ENCODE measurements around the gene ASB13. TPM values are rescaled to one million over a fixed set of nuclear protein-coding genes. Genes with fewer than 3 reads are reported as not detected.
A peak's percentile ranks its signal among the peaks of the same experiment; 100 is the strongest.

ASB13 gene
- total RNA-seq, 1 experiment from 2014 or later: 13.8 TPM

GRCh38 chr10:5590816-5591215, 75.6 kb downstream of the ASB13 start:
- Histone ChIP-seq H3K4ac (ENCODE audit: low read depth, low read length) (no peak overlapping the region), H3K27ac (ENCODE audit: insufficient read length, low read depth, low read length) (no peak overlapping the region), H2BK20ac (ENCODE audit: low read depth, low read length, poor library complexity, severe bottlenecking) (no peak overlapping the region), H4K8ac (replicated peaks; ENCODE audit: insufficient read length, low read depth, low read length) (no peak overlapping the region), H3K14ac (ENCODE audit: insufficient read depth, low read length) (no peak overlapping the region), H3K4me2 (ENCODE audit: insufficient read depth, insufficient read length, low read length) (no peak overlapping the region), H3K4me1 (ENCODE audit: insufficient read depth, low read length) (peaks cover 3% of the 10 kb centered on the region; the same call in 1 of the 2 replicates), H4K5ac (ENCODE audit: insufficient read length, low read depth, low read length) (no peak overlapping the region), H2AFZ (ENCODE audit: low read length) (no peak overlapping the region), H3K27me3 (ENCODE audit: insufficient read depth, low read length) (no peaks in the 10 kb centered on the region), H2BK5ac (ENCODE audit: insufficient read length, low read length) (no peak overlapping the region), H4K20me1 (ENCODE audit: control insufficient read depth, insufficient read depth, insufficient read length) (no peaks in the 10 kb centered on the region), H3K23me2 (ENCODE audit: insufficient read length, low read depth, low read length, poor library complexity, severe bottlenecking) (no peaks in the 10 kb centered on the region), H2BK120ac (ENCODE audit: low read depth, low read length, poor library complexity, severe bottlenecking) (no peak overlapping the region), H3T11ph (ENCODE audit: low read length) (no peak overlapping the region), H3K56ac (ENCODE audit: insufficient read length, low read depth, low read length) (no peak overlapping the region), H3K9me3 (ENCODE audit: control insufficient read depth, low read depth, low read length) (no peaks in the 10 kb centered on the region), H4K91ac (ENCODE audit: insufficient read length, low read depth, low read length) (no peak overlapping the region), H2BK12ac (ENCODE audit: insufficient read length, low read depth, low read length) (no peak overlapping the region), H3K79me2 (ENCODE audit: insufficient read depth, low read length) (no peaks in the 10 kb centered on the region), H3K9ac (ENCODE audit: extremely low read depth, insufficient read length, low read length) (no peak overlapping the region), H2BK15ac (ENCODE audit: low read depth, low read length) (no peak overlapping the region), H3K23ac (ENCODE audit: insufficient read length, low read depth, low read length) (no peak overlapping the region), H2AK5ac (ENCODE audit: insufficient read length, low read length) (no peak overlapping the region), H3K79me1 (ENCODE audit: insufficient read depth, low read depth, low read length, poor library complexity, severe bottlenecking) (no peaks in the 10 kb centered on the region), H3K18ac (ENCODE audit: insufficient read length, low read depth, low read length) (no peak overlapping the region)
- no peak for DNase-seq
- Mint-ChIP-seq H3K27me3 (ENCODE audit: low read depth) (peaks cover 8% of the 10 kb centered on the region), H3K9me3 (no peaks in the 10 kb centered on the region; a peak in 2 of 5 replicates), H3K4me3 (no peak overlapping the region; a peak in 1 of 5 replicates), H3K36me3 (ENCODE audit: insufficient read depth in 1 of 3, low read depth in 3 of 3) (no peaks in the 10 kb centered on the region), H3K4me1 (peaks cover 46 to 54% of the 10 kb centered on the region in 2 experiments), H3K27ac (peak overlapping the region in 1 of 3 experiments; percentile 9; a peak in 1 of 7 replicates)
- no peak for TF ChIP-seq CTCF (conservative IDR thresholded peaks at IDR 0.05)
- WGBS (ENCODE audit: extremely low coverage, insufficient read length, low lambda C conversion rate): no CpG with 5 or more reads among the region's 10 CpGs
